ENCODE measurements around the gene ARHGAP40. TPM values are rescaled to one million over a fixed set of nuclear protein-coding genes. Genes with fewer than 3 reads are reported as not detected.

Gene ARHGAP40
- total RNA-seq, 2 donors from 2014 or later = not detected

Other genes starting within 250 kb of the ARHGAP40 start
- gene SNHG17, start 166.5 kb upstream of the ARHGAP40 start, total RNA-seq = 10 to 100 TPM in 1 of 2 donors, 1 to 10 TPM in 1; 7.9 to 35.0 TPM
- 10 to 100 TPM; 19.5 to 27.2 TPM for gene RALGAPB, start 129.0 kb upstream of the ARHGAP40 start, total RNA-seq
- gene ADIG, start 20.6 kb upstream of the ARHGAP40 start, total RNA-seq = not detected
- not detected for gene SLC32A1, start 122.7 kb downstream of the ARHGAP40 start, total RNA-seq
- gene ACTR5, start 146.7 kb downstream of the ARHGAP40 start, total RNA-seq = 1 to 10 TPM; 3.6 to 5.1 TPM
- 1 to 10 TPM; 5.4 to 7.7 TPM for gene PPP1R16B, start 203.9 kb downstream of the ARHGAP40 start, total RNA-seq